ENCODE results near the gene TSPEAR.
"Not testable (repeated sequence)": the region's sequence is repeated elsewhere in the genome, so short reads cannot be mapped to it uniquely, and the experiment has no call there.

Gene TSPEAR

GRCh38 chr21:44578371-44579055, 132.9 kb downstream of the TSPEAR start:
- Histone ChIP-seq H3K4me2 (no peak overlapping the region), H3K9ac (no peak overlapping the region), H3K27ac (no peak overlapping the region), H3K9me3 (peaks cover 64% of the 10 kb centered on the region), H4K20me1 (no peaks in the 10 kb centered on the region), H3K36me3 (no peaks in the 10 kb centered on the region), H3K4me1 (peaks cover 14% of the 10 kb centered on the region), H3K27me3 (no peaks in the 10 kb centered on the region), H3K4me3 (no peak overlapping the region)
- no peak for TF ChIP-seq Cebpa-rat (IDR thresholded peaks at IDR 0.05)

- Histone ChIP-seq H3K36me3 (no peaks in the 10 kb centered on the region), H3K9ac (no peak overlapping the region), H3K9me3 (peaks cover 58% of the 10 kb centered on the region), H3K4me3 (no peak overlapping the region), H3K4me1 (no peaks in the 10 kb centered on the region), H4K20me1 (no peaks in the 10 kb centered on the region), H3K27me3 (no peaks in the 10 kb centered on the region), H3K4me2 (no peak overlapping the region), H3K27ac (no peak overlapping the region)
- TF ChIP-seq Cebpa-rat (IDR thresholded peaks at IDR 0.05): no peak
Measured at GRCh38 chr21:44576025-44576420, 135.3 kb downstream of the TSPEAR start.

- Histone ChIP-seq H4K20me1 (no peaks in the 10 kb centered on the region), H3K27ac (no peak overlapping the region), H3K4me3 (no peak overlapping the region), H3K27me3 (no peaks in the 10 kb centered on the region), H3K4me1 (no peaks in the 10 kb centered on the region), H3K9ac (no peak overlapping the region), H3K4me2 (no peak overlapping the region), H3K36me3 (no peaks in the 10 kb centered on the region), H3K9me3 (peaks cover 56% of the 10 kb centered on the region)
- no peak for TF ChIP-seq Cebpa-rat (IDR thresholded peaks at IDR 0.05)
Measured at GRCh38 chr21:44575307-44576024, 135.9 kb downstream of the TSPEAR start.

- no peaks in the 10 kb centered on the region for H4K20me1 ChIP-seq
- no peaks in the 10 kb centered on the region for H3K4me1 ChIP-seq
- TF ChIP-seq Cebpa-rat (IDR thresholded peaks at IDR 0.05): no peak
- no peaks in the 10 kb centered on the region for H3K27me3 ChIP-seq
- peaks cover 51% of the 10 kb centered on the region for H3K9me3 ChIP-seq
- H3K36me3 ChIP-seq: no peaks in the 10 kb centered on the region
- no peak overlapping the region for H3K4me3 ChIP-seq
- H3K4me2 ChIP-seq: no peak overlapping the region
- H3K9ac ChIP-seq: no peak overlapping the region
- H3K27ac ChIP-seq: no peak overlapping the region
Measured at GRCh38 chr21:44574457-44575306, 136.7 kb downstream of the TSPEAR start.

- not testable (repeated sequence) for H3K27me3 ChIP-seq, H3K9ac ChIP-seq, H4K20me1 ChIP-seq, H3K4me3 ChIP-seq, H3K27ac ChIP-seq, H3K4me1 ChIP-seq, H3K4me2 ChIP-seq, H3K36me3 ChIP-seq
- H3K9me3 ChIP-seq: peaks cover 42% of the 10 kb centered on the region
Measured at GRCh38 chr21:44573630-44574456, 137.5 kb downstream of the TSPEAR start, which contains the start of gene KRTAP10-4. KRTAP10-4 (plus strand) TSS chr21:44573729; CDS start chr21:44573759, 30 bp downstream.

GRCh38 chr21:44572959-44573583, 138.3 kb downstream of the TSPEAR start:
- Histone ChIP-seq H3K27me3 (no peaks in the 10 kb centered on the region), H3K36me3 (no peaks in the 10 kb centered on the region), H3K4me3 (no peak overlapping the region), H3K9ac (no peak overlapping the region), H3K4me1 (peaks cover 5% of the 10 kb centered on the region), H3K4me2 (no peak overlapping the region), H3K9me3 (peaks cover 35% of the 10 kb centered on the region), H3K27ac (no peak overlapping the region), H4K20me1 (no peaks in the 10 kb centered on the region)
- TF ChIP-seq Cebpa-rat (IDR thresholded peaks at IDR 0.05): no peak

- H3K4me3 ChIP-seq: no peak overlapping the region
- no peak overlapping the region for H3K9ac ChIP-seq
- TF ChIP-seq Cebpa-rat (IDR thresholded peaks at IDR 0.05): no peak
- H3K4me1 ChIP-seq: peaks cover 5% of the 10 kb centered on the region
- no peak overlapping the region for H3K27ac ChIP-seq
- no peaks in the 10 kb centered on the region for H3K36me3 ChIP-seq
- no peak overlapping the region for H3K4me2 ChIP-seq
- H4K20me1 ChIP-seq: no peaks in the 10 kb centered on the region
- H3K9me3 ChIP-seq: peaks cover 25% of the 10 kb centered on the region
- no peaks in the 10 kb centered on the region for H3K27me3 ChIP-seq
Measured at GRCh38 chr21:44571844-44572782, 139.3 kb downstream of the TSPEAR start.

- H3K27me3 ChIP-seq: no peaks in the 10 kb centered on the region
- H4K20me1 ChIP-seq: no peaks in the 10 kb centered on the region
- no peak overlapping the region for H3K9ac ChIP-seq
- peaks cover 5% of the 10 kb centered on the region for H3K4me1 ChIP-seq
- H3K9me3 ChIP-seq: peaks cover 17% of the 10 kb centered on the region
- H3K4me2 ChIP-seq: no peak overlapping the region
- TF ChIP-seq Cebpa-rat (IDR thresholded peaks at IDR 0.05): no peak
- no peaks in the 10 kb centered on the region for H3K36me3 ChIP-seq
- H3K27ac ChIP-seq: no peak overlapping the region
- no peak overlapping the region for H3K4me3 ChIP-seq
Measured at GRCh38 chr21:44571296-44571695, 140.1 kb downstream of the TSPEAR start.

Measured in BLaER1 (cell line).